IPS-20b (cell line): ENCODE measurements around the gene WNT11.

Experiments
- H3K27ac ChIP-seq: one replicate; pipeline ENCODE4 v1.5.1; 2013; ENCODE audit warnings: low read length
- H3K27me3 ChIP-seq: 2 replicates; pipeline ENCODE4 v1.6.1; 2013; ENCODE audit warnings: mild to moderate bottlenecking, low read length, inconsistent platforms; ENCODE audit not compliant: insufficient read depth
- H3K36me3 ChIP-seq: 2 replicates; pipeline ENCODE4 v1.6.1; 2013; ENCODE audit warnings: low read depth, mild to moderate bottlenecking, inconsistent platforms, low read length, moderate library complexity; ENCODE audit not compliant: insufficient read depth
- H3K4me1 ChIP-seq: 2 replicates; pipeline ENCODE4 v1.6.1; 2013; ENCODE audit warnings: mild to moderate bottlenecking, control low read depth, inconsistent platforms, low read length, moderate library complexity; ENCODE audit not compliant: insufficient read depth
- H3K4me3 ChIP-seq: 2 replicates; pipeline ENCODE4 v1.5.1; 2013; ENCODE audit warnings: mild to moderate bottlenecking, low read length, inconsistent platforms
- H3K9ac ChIP-seq: 2 replicates; pipeline ENCODE4 v1.6.1; 2013; ENCODE audit warnings: low read depth, mild to moderate bottlenecking, inconsistent platforms, low read length, moderate library complexity
- H3K9me3 ChIP-seq: 2 replicates; pipeline ENCODE4 v1.6.1; 2013; ENCODE audit warnings: mild to moderate bottlenecking, low read depth, low read length, inconsistent platforms; ENCODE audit not compliant: insufficient read depth

The WNT11 gene

GRCh38 chr11:76177250-76177686 lies 29.0 kb downstream of the WNT11 start:
- Histone ChIP-seq H3K9ac (no peak overlapping the region), H3K27me3 (no peaks in the 10 kb centered on the region), H3K36me3 (no peaks in the 10 kb centered on the region), H3K27ac (no peak overlapping the region), H3K9me3 (no peaks in the 10 kb centered on the region), H3K4me3 (no peak overlapping the region), H3K4me1 (no peaks in the 10 kb centered on the region; the same call in 1 of the 2 replicates)

- H3K9me3 ChIP-seq, result no peaks in the 10 kb centered on the region
- no peak overlapping the region for H3K4me3 ChIP-seq
- H3K27me3 ChIP-seq, result no peaks in the 10 kb centered on the region
- H3K36me3 ChIP-seq, result no peaks in the 10 kb centered on the region
- no peaks in the 10 kb centered on the region; the same call in 1 of the 2 replicates for H3K4me1 ChIP-seq
- H3K9ac ChIP-seq, result no peak overlapping the region
- no peak overlapping the region for H3K27ac ChIP-seq
Observed at GRCh38 chr11:76176463-76176862, 29.8 kb downstream of the WNT11 start.

GRCh38 chr11:76175783-76176182 lies 30.5 kb downstream of the WNT11 start:
- Histone ChIP-seq H3K27me3 (no peaks in the 10 kb centered on the region), H3K9me3 (no peaks in the 10 kb centered on the region), H3K27ac (no peak overlapping the region), H3K4me3 (no peak overlapping the region), H3K4me1 (no peaks in the 10 kb centered on the region; the same call in 1 of the 2 replicates), H3K9ac (no peak overlapping the region), H3K36me3 (no peaks in the 10 kb centered on the region)

- no peaks in the 10 kb centered on the region for H3K36me3 ChIP-seq
- H3K4me3 ChIP-seq, result no peak overlapping the region
- H3K27ac ChIP-seq, result no peak overlapping the region
- H3K9ac ChIP-seq, result no peak overlapping the region
- H3K27me3 ChIP-seq, result no peaks in the 10 kb centered on the region
- no peaks in the 10 kb centered on the region for H3K9me3 ChIP-seq
- no peaks in the 10 kb centered on the region; the same call in 1 of the 2 replicates for H3K4me1 ChIP-seq
Observed at GRCh38 chr11:76174330-76174729, 32.0 kb downstream of the WNT11 start.

- Histone ChIP-seq H3K4me3 (no peak overlapping the region), H3K27ac (no peak overlapping the region), H3K4me1 (no peaks in the 10 kb centered on the region; the same call in 1 of the 2 replicates), H3K9me3 (no peaks in the 10 kb centered on the region), H3K27me3 (no peaks in the 10 kb centered on the region), H3K9ac (no peak overlapping the region), H3K36me3 (no peaks in the 10 kb centered on the region)
Observed at GRCh38 chr11:76173663-76174062, 32.6 kb downstream of the WNT11 start.

GRCh38 chr11:76172583-76172982 lies 33.7 kb downstream of the WNT11 start:
- Histone ChIP-seq H3K9ac (no peak overlapping the region), H3K36me3 (no peaks in the 10 kb centered on the region), H3K9me3 (no peaks in the 10 kb centered on the region), H3K27ac (no peak overlapping the region), H3K4me1 (no peaks in the 10 kb centered on the region; the same call in 1 of the 2 replicates), H3K4me3 (no peak overlapping the region), H3K27me3 (peaks cover 1% of the 10 kb centered on the region; the same call in 1 of the 2 replicates)

- Histone ChIP-seq H3K4me1 (no peaks in the 10 kb centered on the region), H3K9ac (no peak overlapping the region), H3K4me3 (no peak overlapping the region), H3K27me3 (peaks cover 21% of the 10 kb centered on the region), H3K9me3 (no peaks in the 10 kb centered on the region), H3K36me3 (no peaks in the 10 kb centered on the region), H3K27ac (no peak overlapping the region)
Observed at GRCh38 chr11:76170468-76170867, 35.8 kb downstream of the WNT11 start.

GRCh38 chr11:76169473-76169896 lies 36.8 kb downstream of the WNT11 start:
- H3K27me3 ChIP-seq, result peaks cover 25% of the 10 kb centered on the region
- H3K27ac ChIP-seq, result no peak overlapping the region

GRCh38 chr11:76167590-76167989 lies 38.7 kb downstream of the WNT11 start:
- no peaks in the 10 kb centered on the region for H3K36me3 ChIP-seq
- no peaks in the 10 kb centered on the region for H3K4me1 ChIP-seq
- peaks cover 25% of the 10 kb centered on the region for H3K27me3 ChIP-seq
- H3K9ac ChIP-seq, result no peak overlapping the region
- no peaks in the 10 kb centered on the region for H3K9me3 ChIP-seq
- no peak overlapping the region for H3K27ac ChIP-seq
- H3K4me3 ChIP-seq, result no peak overlapping the region

More at GRCh38 chr11:76169473-76169896, 36.8 kb downstream of the WNT11 start:
- Histone ChIP-seq H3K36me3 (no peaks in the 10 kb centered on the region), H3K4me1 (no peaks in the 10 kb centered on the region), H3K9me3 (no peaks in the 10 kb centered on the region), H3K9ac (no peak overlapping the region), H3K4me3 (no peak overlapping the region)

GRCh38 chr11:76166314-76166713 lies 40.0 kb downstream of the WNT11 start:
- no peak overlapping the region for H3K27ac ChIP-seq

GRCh38 chr11:76164861-76165751 lies 41.2 kb downstream of the WNT11 start:
- Histone ChIP-seq H3K4me3 (no peak overlapping the region), H3K4me1 (no peaks in the 10 kb centered on the region), H3K9me3 (no peaks in the 10 kb centered on the region), H3K36me3 (no peaks in the 10 kb centered on the region), H3K27ac (no peak overlapping the region), H3K27me3 (peaks cover 25% of the 10 kb centered on the region), H3K9ac (no peak overlapping the region)

More at GRCh38 chr11:76166314-76166713, 40.0 kb downstream of the WNT11 start:
- Histone ChIP-seq H3K9ac (no peak overlapping the region), H3K4me3 (no peak overlapping the region), H3K4me1 (no peaks in the 10 kb centered on the region), H3K9me3 (no peaks in the 10 kb centered on the region), H3K27me3 (peaks cover 25% of the 10 kb centered on the region), H3K36me3 (no peaks in the 10 kb centered on the region)

GRCh38 chr11:76164081-76164480 lies 42.2 kb downstream of the WNT11 start:
- Histone ChIP-seq H3K9ac (no peak overlapping the region), H3K27ac (no peak overlapping the region), H3K27me3 (peaks cover 25% of the 10 kb centered on the region), H3K4me3 (no peak overlapping the region), H3K9me3 (no peaks in the 10 kb centered on the region), H3K4me1 (no peaks in the 10 kb centered on the region), H3K36me3 (no peaks in the 10 kb centered on the region)
